ENCODE measurements around the gene PPP1R12C.

Gene PPP1R12C

DNA sequence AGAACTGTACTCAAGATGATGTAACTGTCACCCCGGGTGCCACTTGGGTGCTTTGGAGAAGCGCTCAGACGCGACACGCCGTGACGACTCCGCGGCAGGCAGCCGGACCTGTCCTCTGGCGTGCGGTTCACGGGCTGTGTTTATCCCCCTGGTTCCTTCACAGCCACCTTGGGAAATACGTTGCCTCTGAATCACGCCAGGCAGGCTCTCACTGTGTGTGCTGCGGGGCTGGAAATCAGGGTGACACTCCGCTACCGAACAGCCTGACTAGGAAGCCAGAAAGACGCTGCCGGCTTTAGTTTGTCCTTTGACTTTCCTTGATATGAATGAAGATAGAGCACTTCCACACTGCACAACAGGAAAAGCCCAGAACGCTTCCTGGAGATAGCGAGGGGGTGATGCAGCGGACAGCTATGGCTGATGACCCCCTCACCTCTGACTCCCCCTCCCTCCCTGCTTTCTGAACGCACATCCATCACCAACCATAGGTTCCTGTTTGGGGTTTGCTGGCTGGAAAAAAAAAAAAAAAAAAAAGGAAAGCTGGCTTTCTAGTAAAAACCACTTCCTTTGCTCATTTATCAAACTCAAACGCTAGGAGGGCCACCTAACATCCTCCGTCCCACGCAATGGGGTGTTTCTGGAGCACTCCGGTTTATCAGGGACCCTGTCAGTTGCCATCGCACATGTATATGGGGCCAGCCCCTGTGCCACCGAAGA, 75.7 kb downstream of the PPP1R12C start:
- DNase-seq, result peak; percentile 28

DNA sequence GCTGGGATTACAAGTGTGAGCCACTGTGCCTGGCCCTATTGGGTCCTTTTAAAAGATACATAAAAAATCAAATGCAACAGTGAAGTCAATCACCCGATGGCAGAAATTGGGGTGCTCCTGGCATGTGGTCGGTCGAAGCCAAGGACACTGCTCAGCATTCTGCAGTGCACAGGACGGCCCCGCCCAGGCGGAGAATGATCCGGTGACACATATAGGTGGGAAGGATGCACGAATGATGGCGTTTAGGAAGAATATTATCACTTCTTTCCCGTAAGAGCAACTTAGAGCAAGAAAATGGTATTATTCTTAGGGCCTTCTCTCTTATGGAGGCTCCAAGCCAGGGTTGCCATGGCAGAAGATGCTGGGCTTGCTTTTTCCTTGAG, 76.2 kb downstream of the PPP1R12C start:
- no peak for DNase-seq
